Subcutaneous adipose tissue (tissue), 4 donors: ENCODE measurements around the gene CCDC126. TPM values are rescaled to one million over a fixed set of nuclear protein-coding genes. Genes with fewer than 3 reads are reported as not detected.

ENCODE experiments used
- small RNA-seq: library from RNA; depleted of rRNA; stranded (forward); fragments of <200 nt; gene quantifications from one replicate; pipeline ENCODE3, GENCODE V24; 2016
- total RNA-seq, 4 donors: library from RNA; depleted of rRNA; stranded (reverse); fragments of >200 nt; gene quantifications; one replicate each; pipeline ENCODE4 v1.1.0, GENCODE V29; 2016
- TF ChIP-seq, protein P1 (sequence below): fragments of 450-650 bp; IDR thresholded peaks from one replicate; pipeline ENCODE4 v1.5.1; 2016; ENCODE audit warnings: low read depth, mild to moderate bottlenecking, control low read depth, antibody characterized with exemption, moderate library complexity

The CCDC126 gene
- total RNA-seq, 4 donors from 2014 or later = 14.3 to 22.2 (median 19.3) TPM

GRCh38 chr7:23689165-23689564 is 92.0 kb downstream of the CCDC126 start:
- TF ChIP-seq, protein P1, sequence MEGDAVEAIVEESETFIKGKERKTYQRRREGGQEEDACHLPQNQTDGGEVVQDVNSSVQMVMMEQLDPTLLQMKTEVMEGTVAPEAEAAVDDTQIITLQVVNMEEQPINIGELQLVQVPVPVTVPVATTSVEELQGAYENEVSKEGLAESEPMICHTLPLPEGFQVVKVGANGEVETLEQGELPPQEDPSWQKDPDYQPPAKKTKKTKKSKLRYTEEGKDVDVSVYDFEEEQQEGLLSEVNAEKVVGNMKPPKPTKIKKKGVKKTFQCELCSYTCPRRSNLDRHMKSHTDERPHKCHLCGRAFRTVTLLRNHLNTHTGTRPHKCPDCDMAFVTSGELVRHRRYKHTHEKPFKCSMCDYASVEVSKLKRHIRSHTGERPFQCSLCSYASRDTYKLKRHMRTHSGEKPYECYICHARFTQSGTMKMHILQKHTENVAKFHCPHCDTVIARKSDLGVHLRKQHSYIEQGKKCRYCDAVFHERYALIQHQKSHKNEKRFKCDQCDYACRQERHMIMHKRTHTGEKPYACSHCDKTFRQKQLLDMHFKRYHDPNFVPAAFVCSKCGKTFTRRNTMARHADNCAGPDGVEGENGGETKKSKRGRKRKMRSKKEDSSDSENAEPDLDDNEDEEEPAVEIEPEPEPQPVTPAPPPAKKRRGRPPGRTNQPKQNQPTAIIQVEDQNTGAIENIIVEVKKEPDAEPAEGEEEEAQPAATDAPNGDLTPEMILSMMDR = no peak

DNA sequence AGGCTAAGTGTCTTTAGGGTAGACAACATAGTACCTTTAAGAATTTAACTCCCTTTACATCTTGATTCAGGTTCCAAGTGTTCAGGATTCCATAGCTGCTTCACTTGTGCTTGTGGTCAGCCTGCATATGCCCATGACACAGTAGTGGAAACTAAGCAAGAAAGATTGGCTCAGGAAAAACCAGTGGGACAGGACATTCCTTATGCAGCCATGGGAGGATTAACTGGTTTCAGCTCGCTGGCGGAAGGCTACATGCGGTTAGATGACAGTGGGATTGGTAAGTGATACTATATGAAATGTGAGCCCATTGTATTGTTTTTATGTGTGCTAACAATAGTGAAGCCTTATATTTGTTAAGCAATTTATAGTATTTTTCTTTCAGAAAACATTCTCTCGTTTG is 94.1 kb downstream of the CCDC126 start:
- TF ChIP-seq, protein P1 = no peak

GRCh38 chr7:23693224-23693623 is 96.0 kb downstream of the CCDC126 start:
- TF ChIP-seq, protein P1 = no peak

Small RNA genes lying within 50 kb of the gene (small RNA-seq; reads per million reads assigned to genes)
- not detected for gene AC006026.2

Other genes with a start within 250 kb of the CCDC126 start
- gene IGF2BP3, start 126.9 kb upstream of the CCDC126 start, total RNA-seq = 1 to 10 TPM in 3 of 4 donors, under 1 TPM in 1; 0.94 to 3.6 (median 1.8) TPM
- gene TRA2A, start 65.4 kb upstream of the CCDC126 start, total RNA-seq = 10 to 100 TPM; 42.7 to 91.3 (median 50.2) TPM
- 10 to 100 TPM in 2 of 4 donors, 1 to 10 TPM in 2; 6.3 to 11.1 (median 9.5) TPM for gene FAM221A, start 82.8 kb downstream of the CCDC126 start, total RNA-seq
- 1 to 10 TPM in 1 of 4 donors, under 1 TPM in 3; 0.17 to 1.6 (median 0.52) TPM for gene STK31, start 112.8 kb downstream of the CCDC126 start, total RNA-seq